ENCODE data around the gene APLF. TPM values are rescaled to one million over a fixed set of nuclear protein-coding genes. Genes with fewer than 3 reads are reported as not detected.
"Not testable (repeated sequence)": the region's sequence is repeated elsewhere in the genome, so short reads cannot be mapped to it uniquely, and the experiment has no call there.

Gene APLF
- total RNA-seq, 1 donor from 2014 or later, result 11.8 TPM

DNA sequence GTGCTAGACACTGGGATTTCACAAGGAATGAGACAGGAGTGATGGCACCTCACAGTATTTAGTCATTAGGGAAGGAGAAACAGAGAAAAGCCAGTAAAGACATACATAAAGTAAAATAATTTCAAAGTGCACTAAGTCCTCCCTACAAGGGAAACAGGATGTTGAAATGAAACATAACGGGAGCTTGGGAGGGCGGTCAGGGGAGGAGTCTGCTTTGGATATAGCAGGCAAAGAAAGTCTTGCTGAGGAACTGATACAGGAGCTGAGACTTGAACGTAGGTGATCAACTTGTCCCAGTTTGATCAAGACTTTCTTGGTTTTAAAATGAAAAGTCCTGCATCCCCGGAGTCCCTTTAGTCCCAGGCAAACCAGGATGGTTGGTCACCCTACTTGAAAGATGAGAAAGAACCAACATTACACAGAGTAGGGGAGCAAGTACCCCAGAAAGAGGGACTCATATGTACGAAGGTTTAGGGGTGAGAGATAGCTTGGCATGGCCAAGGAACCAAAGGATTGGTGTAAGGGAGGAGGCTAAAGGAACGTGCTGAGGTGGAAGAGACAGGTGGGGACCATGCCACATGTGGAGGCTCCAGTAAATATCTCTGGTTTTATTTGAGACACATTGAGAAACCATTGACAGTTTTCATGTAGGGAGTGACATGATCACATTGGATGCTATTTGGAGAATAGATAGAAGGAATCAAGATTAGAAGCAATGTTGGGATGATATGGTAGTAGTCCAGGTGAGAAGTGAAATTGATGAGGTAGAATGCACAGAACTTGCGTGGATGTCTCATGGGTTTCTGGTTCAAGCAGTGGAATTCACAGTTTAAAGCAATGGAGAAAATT, 28.7 kb upstream of the APLF start:
- FAIRE-seq (no peak), DNase-seq (ENCODE audit: low spot score in 2 of 2) (no peak)

DNA sequence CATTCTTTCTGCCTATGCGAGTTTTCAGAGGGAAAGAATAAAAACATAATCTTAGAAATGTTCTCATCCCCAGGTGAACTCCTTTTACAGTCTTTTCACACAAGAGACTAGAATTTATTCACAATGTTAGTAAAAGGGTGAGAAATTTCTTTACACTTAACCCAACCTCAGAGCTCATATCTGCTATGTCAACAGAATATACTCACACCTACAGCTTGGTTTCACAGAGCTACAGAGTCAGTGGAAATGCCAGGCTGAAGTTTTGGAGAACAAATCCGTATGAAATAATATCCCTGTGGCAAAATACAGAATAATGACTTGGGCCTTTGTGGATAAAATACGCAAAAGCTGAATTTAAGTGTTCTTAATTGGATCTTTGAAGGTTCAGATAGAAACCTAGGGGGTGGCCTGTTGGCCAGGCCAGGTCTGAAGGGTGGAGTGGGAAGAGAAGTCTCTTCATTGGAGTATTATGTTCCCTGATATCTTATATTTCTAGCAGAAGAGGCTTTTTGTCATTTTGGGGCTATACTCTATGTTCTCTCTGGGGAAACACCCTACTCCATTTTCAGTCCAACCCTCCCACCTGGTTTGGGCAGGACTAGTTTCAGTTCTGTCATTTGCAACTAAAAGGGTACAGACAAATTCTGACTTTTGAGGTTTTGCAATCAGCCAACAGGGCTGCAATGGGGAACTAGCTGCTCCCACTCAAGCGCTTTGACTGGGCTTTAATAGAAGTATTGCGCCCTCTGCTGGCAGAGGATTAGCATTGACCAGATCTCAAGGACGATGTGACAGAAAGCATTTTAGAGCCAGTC, 26.0 kb upstream of the APLF start:
- DNase-seq (ENCODE audit: low spot score in 2 of 2), result peak; percentile 43 to 45
- FAIRE-seq, result no peak

DNA sequence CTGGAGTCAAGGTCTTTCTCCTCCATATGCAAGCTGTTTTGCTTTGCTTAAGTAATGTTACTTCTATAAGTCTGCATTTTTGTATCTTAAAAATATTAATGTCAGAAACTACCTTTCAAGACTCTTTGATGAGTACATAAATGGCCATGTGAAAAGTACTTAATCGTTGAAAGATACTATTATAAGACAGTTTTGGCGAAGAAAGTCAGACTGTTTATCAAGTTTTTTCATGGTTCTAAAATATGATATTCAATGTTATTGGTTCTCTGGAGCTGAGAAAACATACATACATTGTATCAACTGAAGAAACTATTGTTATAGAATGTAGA, 25.4 kb upstream of the APLF start:
- no peak for DNase-seq (ENCODE audit: low spot score in 2 of 2)
- FAIRE-seq, result peak; percentile 24

DNA sequence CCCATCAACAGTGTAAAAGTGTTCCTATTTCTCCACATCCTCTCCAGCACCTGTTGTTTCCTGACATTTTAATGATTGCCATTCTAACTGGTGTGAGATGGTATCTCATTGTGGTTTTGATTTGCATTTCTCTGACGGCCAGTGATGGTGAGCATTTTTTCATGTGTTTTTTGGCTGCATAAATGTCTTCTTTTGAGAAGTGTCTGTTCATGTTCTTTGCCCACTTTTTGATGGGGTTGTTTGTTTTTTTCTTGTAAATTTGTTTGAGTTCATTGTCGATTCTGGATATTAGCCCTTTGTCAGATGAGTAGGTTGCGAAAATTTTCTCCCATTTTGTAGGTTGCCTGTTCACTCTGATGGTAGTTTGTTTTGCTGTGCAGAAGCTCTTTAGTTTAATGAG, 21.0 kb upstream of the APLF start:
- DNase-seq (ENCODE audit: low spot score in 2 of 2); FAIRE-seq: not testable (repeated sequence)

DNA sequence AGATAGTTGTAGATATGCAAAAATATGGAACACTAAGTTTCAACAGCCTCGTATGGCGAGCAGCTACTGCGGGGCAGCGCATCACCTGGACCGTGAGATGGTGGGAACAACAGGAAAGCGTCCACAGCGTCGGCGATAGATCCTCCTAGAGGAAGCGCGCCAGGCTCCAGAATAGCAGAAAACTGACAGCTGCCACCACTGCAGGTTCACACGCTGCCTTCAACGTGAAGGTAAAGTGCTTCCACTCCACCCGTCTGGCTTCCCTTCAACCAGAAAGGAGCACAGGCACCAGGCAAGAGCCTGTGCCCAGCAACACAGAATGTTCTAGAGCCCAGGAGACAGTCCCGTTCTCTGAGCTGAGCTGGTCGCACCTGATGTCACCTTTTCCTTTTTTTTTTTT, 20.3 kb upstream of the APLF start:
- DNase-seq (ENCODE audit: low spot score in 2 of 2) (no peak), FAIRE-seq (no peak)

DNA sequence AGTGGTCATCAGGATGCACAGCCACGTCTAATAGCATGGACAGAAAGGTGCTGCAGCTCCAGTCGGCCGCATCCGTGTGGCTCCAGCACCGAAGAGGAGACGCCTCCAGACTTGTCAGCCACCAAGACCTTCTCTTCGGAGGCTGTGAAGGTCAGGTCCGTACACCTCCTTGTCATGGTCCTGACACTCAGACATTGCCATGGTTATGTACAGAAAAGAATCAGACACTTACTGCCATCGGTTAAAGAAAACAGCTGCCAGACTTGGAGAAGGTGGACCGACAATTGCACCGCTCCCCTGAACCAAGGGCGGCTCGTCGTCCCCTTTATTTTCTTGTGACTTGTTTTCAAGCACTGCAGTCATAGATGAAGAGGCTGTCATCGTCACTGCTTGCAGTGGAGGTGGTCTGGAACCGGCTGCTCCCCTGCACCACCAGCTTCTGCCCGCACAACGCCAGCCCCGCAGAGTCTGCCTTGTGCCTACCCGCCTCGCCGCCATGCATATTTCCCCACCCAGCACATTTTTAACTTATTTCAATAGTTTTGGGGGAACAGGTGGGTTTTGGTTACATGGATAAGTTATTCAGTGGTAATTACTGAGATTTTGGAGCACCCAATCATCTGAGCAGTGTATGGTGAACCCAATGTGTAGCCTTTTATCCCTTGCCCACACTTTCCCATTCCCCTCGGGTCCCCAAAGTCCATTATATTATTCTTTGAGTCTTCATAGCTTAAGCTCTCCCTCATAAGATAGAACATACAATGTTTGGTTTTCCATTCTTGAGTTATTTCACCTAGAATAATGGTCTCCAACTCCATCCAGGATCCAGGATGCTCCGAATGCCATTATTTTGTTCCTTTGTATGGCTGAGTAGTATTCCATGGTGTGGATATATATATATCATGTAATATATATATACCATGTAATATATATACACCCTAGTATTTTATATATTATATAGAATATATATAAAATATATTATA, 18.4 kb upstream of the APLF start:
- no peak for FAIRE-seq
- DNase-seq (ENCODE audit: low spot score in 2 of 2), result no peak

DNA sequence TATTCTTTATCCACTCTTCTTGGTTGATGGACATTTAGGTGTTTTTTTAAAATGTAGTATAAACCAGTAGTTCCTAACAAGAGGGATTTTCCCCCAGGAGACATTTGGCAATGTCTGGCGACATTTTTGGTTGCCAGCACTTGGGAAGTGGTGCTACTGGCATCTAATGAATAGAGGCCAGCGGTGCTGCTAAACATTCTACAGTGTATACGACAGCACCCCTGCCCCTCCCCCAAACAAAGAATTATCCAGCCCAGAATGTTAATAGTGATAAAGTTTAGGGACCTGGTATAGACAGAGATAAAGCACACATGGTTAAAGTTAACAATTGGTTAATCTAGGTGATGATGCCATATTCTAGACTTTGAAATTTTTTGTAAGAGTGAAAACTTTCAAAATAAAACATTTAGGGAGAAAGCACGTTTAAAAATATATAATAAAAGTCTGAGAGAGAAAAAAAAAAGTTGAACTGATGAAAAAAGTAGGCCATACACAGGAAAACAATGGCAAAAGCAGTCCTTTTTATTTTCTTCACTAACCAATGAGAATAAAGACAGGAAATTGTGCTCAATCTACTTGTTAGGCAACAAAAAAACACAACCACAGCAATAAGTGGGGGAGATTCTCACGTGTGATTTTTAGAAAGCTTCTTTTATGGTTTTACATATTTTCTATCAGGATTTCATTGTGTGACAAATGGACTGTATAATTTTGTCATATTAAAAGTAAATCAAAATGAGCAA, 15.1 kb upstream of the APLF start:
- no peak for FAIRE-seq

DNA sequence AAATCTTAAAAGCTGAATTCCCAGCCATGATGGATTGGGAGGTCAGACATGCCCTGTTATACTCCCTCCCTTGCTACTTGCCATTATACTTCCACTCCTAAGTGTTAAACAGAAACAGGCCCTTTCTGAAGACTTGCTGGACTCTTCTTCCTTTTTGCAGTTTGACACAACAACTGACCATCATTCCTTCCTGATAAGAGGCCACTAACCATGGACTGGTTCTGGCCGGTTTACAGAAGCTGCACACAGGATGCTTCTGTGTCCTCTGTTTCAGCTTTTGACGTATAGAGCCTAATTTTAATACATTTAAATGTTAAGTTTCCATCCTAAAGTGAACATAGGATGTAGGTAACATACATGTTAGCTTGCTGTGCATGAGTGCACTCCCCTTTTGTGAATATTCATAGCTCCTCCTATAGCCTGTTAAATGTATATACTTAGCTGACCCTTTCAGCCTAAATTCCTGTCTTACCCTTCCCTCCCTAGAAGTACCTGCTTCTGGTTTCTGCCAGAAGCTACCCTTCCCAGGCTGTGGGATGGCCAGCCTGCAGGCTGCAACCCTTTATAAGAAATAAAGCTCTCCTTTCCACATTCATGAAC, 13.5 kb upstream of the APLF start:
- FAIRE-seq (no peak), DNase-seq (ENCODE audit: low spot score in 2 of 2) (no peak)

More for the DNA sequence above, 15.1 kb upstream of the APLF start:
- DNase-seq (ENCODE audit: low spot score in 2 of 2), result no peak

DNA sequence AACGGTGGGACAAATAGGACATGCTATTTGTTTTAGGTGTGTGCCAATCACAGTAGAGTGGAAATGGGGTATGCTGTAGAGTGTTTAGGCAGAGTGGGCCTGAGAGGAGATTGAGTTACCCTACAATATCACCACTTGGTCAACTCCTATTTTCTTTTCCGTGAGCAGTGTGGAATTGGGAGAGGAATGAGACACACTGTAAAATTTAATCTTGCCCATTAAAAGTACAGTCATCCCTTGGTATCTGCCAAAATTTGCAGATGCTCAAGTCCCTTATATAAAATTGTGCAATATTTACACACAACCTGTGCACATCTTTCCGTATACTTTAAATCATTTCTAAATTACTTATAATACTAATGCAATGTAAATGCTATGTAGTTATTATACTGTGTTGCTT, 12.7 kb upstream of the APLF start:
- FAIRE-seq (no peak), DNase-seq (ENCODE audit: low spot score in 2 of 2) (no peak)

DNA sequence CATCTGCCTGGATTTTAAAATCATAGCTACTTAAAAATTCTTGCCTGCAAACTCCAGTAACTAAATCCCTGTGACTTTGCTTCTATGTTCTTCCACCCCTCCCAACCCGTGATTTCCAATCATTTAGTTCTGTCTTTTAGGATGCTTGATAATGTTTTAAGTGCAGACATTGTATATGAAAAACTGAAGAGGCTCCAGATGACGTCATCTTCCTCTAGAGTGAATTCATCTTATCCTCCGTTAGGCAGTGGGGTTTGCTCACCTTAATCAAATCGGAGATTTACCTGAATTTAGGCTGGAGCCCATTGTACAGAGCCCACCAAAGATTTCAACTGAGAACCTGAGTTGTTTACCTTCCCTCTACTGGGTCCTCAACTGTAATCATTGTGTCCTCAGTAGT, 11.2 kb upstream of the APLF start:
- FAIRE-seq (no peak), DNase-seq (ENCODE audit: low spot score in 2 of 2) (no peak)

DNA sequence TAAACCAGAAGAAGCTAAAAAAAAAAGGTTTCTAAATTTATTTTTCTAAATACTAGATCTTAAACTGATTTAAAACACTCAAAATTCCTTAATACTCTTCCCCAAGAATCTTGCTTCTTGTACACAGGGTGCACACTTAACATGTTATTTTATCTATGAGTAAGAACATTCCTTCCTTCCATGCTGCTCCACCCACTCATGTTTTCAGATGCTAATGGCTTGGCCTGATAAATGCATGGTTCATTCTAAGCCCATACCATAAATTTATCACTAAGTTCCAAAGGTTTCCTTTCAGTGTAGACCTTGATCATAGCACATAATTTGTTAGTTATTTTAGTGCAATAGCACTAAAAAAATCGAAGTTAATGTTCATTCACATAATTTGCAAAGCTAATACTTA, 8.4 kb upstream of the APLF start:
- FAIRE-seq (no peak), DNase-seq (ENCODE audit: low spot score in 2 of 2) (no peak)

DNA sequence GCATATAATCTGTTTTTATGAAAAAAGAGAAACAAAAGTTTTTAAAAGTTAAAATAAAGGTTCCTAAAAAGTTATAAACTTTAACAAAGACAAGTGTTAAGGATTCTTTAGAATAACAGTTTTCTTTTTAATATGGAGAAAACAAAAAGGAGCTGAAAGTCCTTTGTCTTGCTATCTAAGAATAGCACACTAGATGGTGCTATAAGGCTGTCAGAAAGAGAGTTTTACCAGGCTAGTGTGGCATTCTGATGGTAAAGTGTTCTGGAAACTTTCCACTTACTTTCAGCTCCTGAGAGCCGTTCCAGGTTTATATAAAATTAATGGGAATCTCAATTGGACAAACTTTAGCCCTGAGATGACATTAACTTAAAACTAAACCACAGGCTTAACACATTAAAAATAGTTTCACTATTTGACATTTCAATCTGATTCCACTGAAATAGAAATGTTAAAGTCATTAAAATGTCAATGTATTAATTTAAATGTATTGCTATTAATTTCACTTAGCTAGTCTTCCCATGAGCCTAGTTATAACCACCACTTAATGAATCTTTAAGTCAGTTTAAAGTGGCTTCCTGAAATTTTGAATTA, 4.0 kb upstream of the APLF start:
- FAIRE-seq, result peak; percentile 90
- peak; percentile 33 to 61 for DNase-seq (ENCODE audit: low spot score in 2 of 2)

DNA sequence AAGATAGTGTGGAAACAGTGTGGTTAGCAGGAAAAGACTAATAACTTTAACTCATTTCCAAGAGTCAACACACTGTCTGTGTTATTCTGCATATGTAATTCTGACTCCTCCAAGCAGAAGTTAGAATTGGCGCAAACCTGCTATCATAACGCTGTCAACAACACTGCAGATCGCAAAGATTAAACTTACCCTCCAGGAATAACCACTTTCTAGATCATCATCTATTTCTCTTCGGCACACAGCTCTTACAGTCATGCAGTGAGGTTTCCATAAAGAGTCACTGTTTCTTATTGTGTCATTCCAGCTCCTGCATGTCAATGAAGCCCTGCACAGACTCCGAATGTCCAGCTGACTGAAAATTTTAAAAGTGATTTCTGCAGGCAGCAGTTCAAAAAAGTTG, 2.7 kb upstream of the APLF start:
- DNase-seq (ENCODE audit: low spot score in 2 of 2), result no peak
- no peak for FAIRE-seq

DNA sequence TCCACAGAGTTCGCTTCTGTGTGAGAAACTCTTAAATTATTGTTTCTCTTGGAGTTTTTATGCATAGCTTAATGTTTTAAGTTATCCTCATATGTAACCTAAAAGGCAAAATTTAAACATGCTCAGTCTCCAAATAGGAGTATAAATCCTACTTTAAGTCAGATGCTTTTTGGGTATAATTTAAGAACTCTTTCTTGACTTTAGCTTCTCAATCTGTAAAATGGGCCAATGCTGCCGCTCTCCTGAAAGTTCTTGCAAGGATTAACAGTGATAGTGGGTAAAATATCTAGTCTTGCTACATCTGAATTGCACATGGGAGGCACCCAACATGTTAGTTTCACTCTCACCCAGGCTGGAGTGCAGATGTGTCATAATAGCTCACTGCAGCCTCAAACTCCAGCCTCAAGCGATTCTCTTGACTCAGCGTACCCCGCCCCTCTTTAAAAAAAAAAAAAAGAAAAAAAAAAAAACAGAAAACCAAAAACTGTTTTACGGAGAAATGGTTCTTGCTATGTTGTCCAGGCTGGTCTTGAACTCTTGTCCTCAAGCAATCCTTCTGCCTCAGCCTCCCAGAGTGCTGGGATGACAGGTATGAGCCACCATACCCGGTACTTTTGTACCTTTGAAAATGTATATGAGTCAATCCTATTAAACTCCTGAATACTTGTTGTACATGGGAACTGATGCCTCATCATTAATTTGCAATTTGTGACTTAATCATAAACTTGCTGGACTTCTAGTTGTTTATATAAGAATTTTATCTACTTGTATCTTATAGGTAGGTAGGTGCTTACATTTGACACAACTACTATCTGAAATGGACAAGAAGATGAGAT, 2.1 kb upstream of the APLF start:
- DNase-seq (ENCODE audit: low spot score in 2 of 2), result no peak
- FAIRE-seq, result no peak

DNA sequence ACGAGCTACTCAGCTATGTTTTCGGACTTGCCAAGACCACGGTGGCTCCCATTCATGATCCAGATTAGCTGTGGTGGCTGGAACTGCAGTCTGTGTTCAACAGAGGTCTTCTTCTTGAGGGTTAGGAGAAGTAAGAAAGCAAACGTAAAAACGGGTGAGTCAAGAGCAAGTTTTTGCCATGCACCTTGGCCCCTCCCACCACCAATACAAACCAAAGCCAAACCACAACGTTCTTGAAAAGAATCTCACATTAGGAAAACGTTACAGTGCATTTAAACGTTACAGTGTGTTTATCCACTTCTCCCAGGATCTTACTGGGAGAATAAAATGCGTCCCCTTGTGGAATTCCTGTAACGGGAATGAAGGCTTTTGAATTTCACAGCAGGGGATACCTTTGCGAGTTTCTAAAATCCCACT, 1.0 kb upstream of the APLF start:
- no peak for FAIRE-seq

DNA sequence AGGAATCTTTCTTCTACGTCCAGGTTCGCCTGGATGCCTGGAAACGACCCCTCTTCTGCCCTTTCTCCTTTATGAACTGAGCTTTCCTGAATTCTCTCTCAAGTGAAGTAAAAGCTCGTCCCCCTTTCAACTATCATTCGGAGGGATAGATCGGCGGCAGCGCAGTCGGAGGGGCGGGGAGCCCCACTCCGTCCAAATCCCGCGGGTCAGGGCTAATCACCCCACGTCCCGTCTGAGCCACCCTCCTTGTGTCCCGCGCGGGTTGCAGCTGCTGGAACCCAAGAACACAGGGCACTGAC, 658 bp upstream of the APLF start:
- DNase-seq (ENCODE audit: low spot score in 2 of 2) (no peak), FAIRE-seq (no peak)

More for the DNA sequence above, 1.0 kb upstream of the APLF start:
- DNase-seq (ENCODE audit: low spot score in 2 of 2), result no peak

DNA sequence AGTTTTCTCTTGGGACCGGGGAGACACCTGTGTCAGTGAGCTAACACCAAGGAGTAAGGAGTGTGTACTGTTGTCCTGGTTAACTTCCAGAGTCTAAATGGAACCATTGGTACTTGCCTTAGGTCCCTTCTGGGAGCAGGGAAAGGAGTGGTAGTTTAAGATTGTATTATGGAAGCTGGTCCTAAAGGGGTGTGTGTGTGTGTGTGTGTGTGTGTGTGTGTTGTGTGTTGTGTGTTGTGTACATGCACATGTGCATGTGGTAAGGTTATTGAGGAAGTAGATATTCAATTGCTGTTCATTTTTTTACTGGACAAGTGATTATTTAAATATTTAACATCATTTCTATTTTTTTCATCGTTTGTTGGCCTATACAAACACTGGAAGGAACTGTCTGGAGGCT, 1.4 kb downstream of the APLF start:
- FAIRE-seq (no peak), DNase-seq (ENCODE audit: low spot score in 2 of 2) (no peak)

DNA sequence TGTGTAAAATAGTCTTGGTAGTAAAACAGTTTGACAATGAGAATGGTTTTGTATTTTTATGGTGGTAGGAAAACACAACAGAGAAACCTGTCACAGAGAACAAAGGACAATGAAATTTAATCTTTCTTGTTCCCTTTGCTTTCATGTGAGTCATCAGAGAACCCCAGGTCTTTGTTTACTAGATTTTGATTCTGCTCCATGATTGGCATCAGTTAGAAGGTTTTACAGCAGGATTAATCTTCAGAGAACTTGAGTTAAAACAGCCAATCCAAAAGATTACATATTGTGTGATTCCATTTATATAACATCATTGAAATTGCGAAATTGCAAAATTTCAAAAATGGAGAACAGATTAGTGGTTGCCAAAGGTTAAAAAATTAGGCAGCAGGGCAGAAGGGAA, 2.5 kb downstream of the APLF start:
- FAIRE-seq (no peak), DNase-seq (ENCODE audit: low spot score in 2 of 2) (no peak)

DNA sequence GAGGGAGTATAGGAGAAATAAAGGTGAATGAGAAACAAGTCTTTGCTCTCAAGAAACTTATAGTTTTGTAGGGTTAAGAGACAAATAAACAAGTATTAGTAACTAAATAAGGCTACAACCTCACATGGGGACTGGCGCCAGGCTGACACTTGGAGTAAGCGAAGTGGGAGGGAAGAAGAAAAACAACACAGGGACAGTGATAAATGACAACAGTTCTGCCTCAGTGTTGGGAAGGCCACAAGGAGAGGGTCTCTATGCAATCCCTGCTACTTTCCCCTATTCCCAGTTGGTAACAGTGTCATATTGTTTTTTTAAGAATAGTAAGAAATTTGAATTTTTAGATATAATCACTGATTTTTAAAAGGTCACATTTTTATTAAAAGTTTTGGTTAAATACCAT, 4.0 kb downstream of the APLF start:
- no peak for FAIRE-seq
- no peak for DNase-seq (ENCODE audit: low spot score in 2 of 2)

Data from frontal cortex (tissue), 4 donors.